PFSK-1 (cell line): ENCODE measurements around the gene RXFP4.

ENCODE experiments used
- FOXP2 ChIP-seq: optimal IDR thresholded peaks from 2 replicates; pipeline ENCODE3; 2011; ENCODE audit warnings: borderline replicate concordance, control low read depth, inconsistent platforms; ENCODE audit not compliant: insufficient read depth; ENCODE audit errors: extremely low read length, extremely low read depth
- POLR2AphosphoS5 ChIP-seq: IDR thresholded peaks from 2 replicates; pipeline ENCODE4 v1.6.1; 2012; ENCODE audit warnings: low read depth, mild to moderate bottlenecking, control low read depth, low read length, moderate library complexity
- REST ChIP-seq, 2 experiments: IDR thresholded peaks; 2 replicates each; pipeline versions ENCODE4 v1.6.1 to v1.8.0; 2011 to 2012; ENCODE audit warnings: low read depth in 2 of 2, low read length in 2 of 2, control low read depth in 1 of 2, inconsistent platforms in 1 of 2, mild to moderate bottlenecking in 1 of 2, moderate library complexity in 1 of 2; ENCODE audit not compliant: insufficient read depth in 1 of 2
- SIN3A ChIP-seq: IDR thresholded peaks from 2 replicates; pipeline ENCODE4 v1.6.1; 2012; ENCODE audit warnings: mild to moderate bottlenecking, low read length, moderate library complexity, borderline replicate concordance; ENCODE audit not compliant: insufficient read depth
- TAF1 ChIP-seq: IDR thresholded peaks from 2 replicates; pipeline ENCODE4 v1.6.1; 2012; ENCODE audit warnings: low read length, control low read depth, borderline replicate concordance; ENCODE audit not compliant: insufficient read depth

The RXFP4 gene

GRCh38 chr1:155910621-155911121 is 30.8 kb upstream of the RXFP4 start:
- TF ChIP-seq SIN3A, result no peak
- no peak for TF ChIP-seq TAF1
- no peak for TF ChIP-seq FOXP2
- TF ChIP-seq REST (IDR thresholded peaks at IDR 0.05; ENCODE audit: insufficient read depth in 1 of 2, low read depth in 2 of 2, low read length in 2 of 2), result no peak
- no peak for TF ChIP-seq POLR2AphosphoS5

- peak; percentile 35 for TF ChIP-seq FOXP2
- 0 out of 2 replicates have a peak, but pooled peaks have one; percentile 47 for TF ChIP-seq TAF1
- no peak for TF ChIP-seq REST (IDR thresholded peaks at IDR 0.05; ENCODE audit: insufficient read depth in 1 of 2, low read depth in 2 of 2, low read length in 2 of 2)
- TF ChIP-seq SIN3A, result peak; percentile 90
- TF ChIP-seq POLR2AphosphoS5, result peak; percentile 73
Measured at GRCh38 chr1:155911156-155912055, 30.0 kb upstream of the RXFP4 start, which contains the start of gene RIT1. TSS of gene RIT1 (minus strand) at chr1:155911349. CDS start at chr1:155910761, 588 bp downstream.

- TF ChIP-seq SIN3A (peak; percentile 24; the same call in 1 of the 2 replicates), TAF1 (no peak), REST (IDR thresholded peaks at IDR 0.05; ENCODE audit: insufficient read depth in 1 of 2, low read depth in 2 of 2, low read length in 2 of 2) (no peak), POLR2AphosphoS5 (peak; percentile 54; the same call in 1 of the 2 replicates), FOXP2 (no peak)
Measured at GRCh38 chr1:155912056-155912536, 29.3 kb upstream of the RXFP4 start.

GRCh38 chr1:155913969-155914757 is 27.3 kb upstream of the RXFP4 start:
- TF ChIP-seq FOXP2 (no peak), POLR2AphosphoS5 (no peak), SIN3A (no peak), REST (IDR thresholded peaks at IDR 0.05; ENCODE audit: insufficient read depth in 1 of 2, low read depth in 2 of 2, low read length in 2 of 2) (no peak), TAF1 (no peak)
